SHP77 treated with DMSO at 0.1 percent for 48 hours (cell line): Measurements from ENCODE around the gene RPL28.

Source experiments
- DNase-seq: peaks from one replicate; lab custom pipeline; 2025; lab: John Stamatoyannopoulos, UW

The RPL28 gene

GRCh38 chr19:55385724-55386492 is at the start of gene RPL28:
Gene RPL28, plus strand, starts transcription at chr19:55385932. Its CDS starts 426 bp downstream, at chr19:55386358.
- DNase-seq = peak; percentile 94

- no peak for DNase-seq
Observed at GRCh38 chr19:55336101-55336500, 49.6 kb upstream of the RPL28 start.

GRCh38 chr19:55339105-55339888 is 46.4 kb upstream of the RPL28 start, which contains the start of gene KMT5C:
Gene KMT5C, plus strand, starts transcription at chr19:55339876. Its CDS starts 2,061 bp downstream, at chr19:55341937.
- DNase-seq = peak; percentile 99

GRCh38 chr19:55339889-55340783 is 45.6 kb upstream of the RPL28 start:
- DNase-seq = no peak

GRCh38 chr19:55340784-55341147 is 45.0 kb upstream of the RPL28 start:
- no peak for DNase-seq

GRCh38 chr19:55341171-55341588 is 44.6 kb upstream of the RPL28 start:
- peak; percentile 28 for DNase-seq

GRCh38 chr19:55341595-55342531 is 43.9 kb upstream of the RPL28 start:
- no peak for DNase-seq

- peak; percentile 73 for DNase-seq
Observed at GRCh38 chr19:55344444-55344843, 41.3 kb upstream of the RPL28 start.

- DNase-seq = no peak
Observed at GRCh38 chr19:55345101-55345817, 40.5 kb upstream of the RPL28 start.

- no peak for DNase-seq
Observed at GRCh38 chr19:55345818-55346724, 39.7 kb upstream of the RPL28 start.

GRCh38 chr19:55346725-55347441 is 38.8 kb upstream of the RPL28 start:
- DNase-seq = no peak

GRCh38 chr19:55347442-55348009 is 38.2 kb upstream of the RPL28 start:
- no peak for DNase-seq

GRCh38 chr19:55348317-55349034 is 37.3 kb upstream of the RPL28 start:
- DNase-seq = no peak

GRCh38 chr19:55350620-55351315 is 35.0 kb upstream of the RPL28 start:
- no peak for DNase-seq

GRCh38 chr19:55352040-55352439 is 33.7 kb upstream of the RPL28 start:
- DNase-seq = no peak

GRCh38 chr19:55352549-55353145 is 33.1 kb upstream of the RPL28 start:
- no peak for DNase-seq
